NCI-H748 (cell line): Measurements from ENCODE around the gene DOCK11.
"Not testable (repeated sequence)": the region's sequence is repeated elsewhere in the genome, so short reads cannot be mapped to it uniquely, and the experiment has no call there.

Source experiments
- DNase-seq: peaks from one replicate; lab custom pipeline; 2025; ENCODE audit not compliant: unreplicated experiment; lab: John Stamatoyannopoulos, UW

DOCK11 gene

GRCh38 chrX:118682258-118683014 lies 186.8 kb downstream of the DOCK11 start:
- DNase-seq, result peak; percentile 90

DNA sequence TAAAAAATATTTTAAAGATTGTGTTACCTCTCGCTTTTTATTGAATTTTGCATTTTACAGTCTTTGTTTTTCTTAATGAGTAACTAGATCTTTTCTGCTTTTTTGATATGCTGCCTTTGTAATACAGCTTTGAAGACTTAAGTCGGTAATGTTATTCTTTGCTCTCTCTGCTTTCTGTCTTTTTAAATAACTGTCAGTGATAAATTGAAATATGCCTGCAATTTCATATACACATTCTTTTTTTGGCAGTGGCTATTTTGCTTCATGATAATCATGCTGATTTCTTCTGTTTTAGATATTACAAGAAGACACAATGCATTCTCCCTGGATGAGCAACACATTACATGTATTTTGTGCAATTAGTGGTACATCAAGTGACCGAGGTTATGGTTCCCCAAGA lies 189.8 kb downstream of the DOCK11 start:
- DNase-seq, result no peak

- no peak for DNase-seq
Measured at GRCh38 chrX:118688935-118689334, 193.3 kb downstream of the DOCK11 start.

DNA sequence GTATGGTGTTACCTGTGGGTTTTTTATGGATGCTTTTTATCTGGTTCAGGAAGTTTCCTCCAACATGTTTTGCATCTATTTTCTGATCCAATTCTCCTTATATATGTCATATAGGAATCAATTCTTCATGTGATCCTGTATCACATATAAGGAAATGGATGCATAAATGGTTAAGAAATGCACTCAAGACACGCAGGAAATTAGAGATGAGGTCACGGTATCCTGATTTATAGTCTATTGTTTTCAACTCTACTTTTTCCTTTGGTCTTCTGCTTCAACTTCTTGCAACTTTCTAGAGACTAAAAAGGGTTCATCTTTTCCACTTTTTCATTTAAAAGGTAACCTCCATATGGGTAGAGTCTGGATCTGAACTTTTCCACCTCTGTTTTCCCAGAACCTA lies 198.2 kb downstream of the DOCK11 start:
- no peak for DNase-seq

DNA sequence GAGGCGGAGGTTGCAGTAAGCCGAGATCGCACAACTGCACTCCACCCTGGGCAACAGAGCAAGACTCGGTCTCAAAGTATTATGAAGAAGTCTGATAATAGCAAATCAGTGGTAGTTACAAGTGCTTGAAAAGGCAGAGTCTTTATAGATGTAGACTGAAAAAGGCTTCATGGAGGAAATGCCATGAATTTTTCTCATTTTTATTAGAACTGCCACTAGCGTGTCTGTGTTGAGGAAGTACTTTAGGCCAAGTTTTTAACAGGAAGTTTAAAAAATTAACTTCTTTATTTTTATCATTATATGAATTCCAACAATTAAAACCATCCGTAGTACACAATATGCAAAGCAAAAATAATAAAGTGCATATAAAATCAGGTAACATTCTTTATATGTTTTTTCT lies 199.0 kb downstream of the DOCK11 start:
- DNase-seq, result no peak

DNA sequence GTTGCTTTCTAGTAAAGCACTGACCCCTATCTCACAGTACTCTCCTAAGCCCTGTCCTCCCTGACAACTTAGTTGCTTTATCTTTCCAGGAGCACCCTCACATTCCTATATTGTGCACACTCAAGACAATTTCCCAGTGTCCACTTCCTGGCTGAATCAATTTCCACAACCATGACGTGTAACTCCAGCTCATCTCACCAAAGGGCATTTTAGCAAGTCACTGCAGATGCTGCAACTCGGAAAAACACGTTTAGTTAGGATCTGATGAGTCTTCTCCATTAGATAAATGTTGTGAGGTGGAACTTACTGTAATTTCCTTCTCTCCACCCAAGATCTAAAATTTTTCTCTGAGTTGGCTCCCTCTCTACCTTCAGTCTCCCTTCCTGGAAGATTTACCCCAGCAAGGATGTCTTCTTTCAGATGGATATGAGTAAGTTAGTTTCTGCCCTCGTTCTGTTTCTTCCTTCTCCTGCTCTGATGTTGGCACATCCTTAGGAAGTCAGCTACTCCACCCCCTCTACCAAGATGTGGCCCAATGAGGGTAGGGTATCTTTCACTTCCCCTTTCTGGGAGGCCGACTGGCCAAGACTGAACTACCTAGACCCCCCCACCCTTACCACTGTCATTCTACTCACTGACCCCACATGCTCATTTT lies 203.0 kb downstream of the DOCK11 start:
- DNase-seq, result no peak

DNA sequence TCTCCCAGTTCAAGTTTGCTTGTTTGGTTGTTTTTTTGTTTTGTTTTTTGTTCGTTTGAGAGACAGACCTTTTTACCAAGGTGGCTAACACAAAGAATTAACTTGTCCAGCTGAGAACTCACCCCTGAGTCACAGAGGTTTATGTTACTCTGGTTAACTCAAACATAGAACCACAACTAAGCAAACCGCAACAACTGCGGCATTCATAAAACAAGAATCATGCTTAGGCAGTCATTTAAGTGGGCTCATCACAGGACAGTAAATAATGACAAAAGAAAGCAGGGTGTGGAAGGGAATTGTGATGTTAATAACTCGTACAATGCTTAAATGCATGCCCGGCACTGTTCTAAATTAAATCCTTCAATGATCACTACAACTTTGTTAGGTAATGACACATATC lies 207.1 kb downstream of the DOCK11 start:
- DNase-seq, result peak; percentile 34

DNA sequence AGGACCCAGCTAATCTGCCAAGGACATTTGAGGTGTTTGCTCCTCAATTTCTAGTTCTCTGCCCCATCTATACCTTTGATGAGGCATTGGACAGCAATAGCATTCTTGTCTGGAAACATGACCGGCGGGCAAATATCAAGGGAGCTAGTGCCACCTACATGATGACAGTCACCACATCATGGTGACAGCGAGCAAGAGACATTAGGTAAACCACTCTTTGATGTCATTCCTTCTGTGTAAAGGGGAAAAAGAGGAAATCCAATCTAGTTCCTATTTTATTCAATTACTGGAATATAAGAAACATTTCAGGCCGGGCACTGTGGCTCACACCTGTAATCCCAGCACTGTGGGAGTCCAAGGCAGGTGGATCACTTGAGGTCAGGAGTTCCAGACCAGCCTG lies 211.1 kb downstream of the DOCK11 start:
- DNase-seq, result no peak

DNA sequence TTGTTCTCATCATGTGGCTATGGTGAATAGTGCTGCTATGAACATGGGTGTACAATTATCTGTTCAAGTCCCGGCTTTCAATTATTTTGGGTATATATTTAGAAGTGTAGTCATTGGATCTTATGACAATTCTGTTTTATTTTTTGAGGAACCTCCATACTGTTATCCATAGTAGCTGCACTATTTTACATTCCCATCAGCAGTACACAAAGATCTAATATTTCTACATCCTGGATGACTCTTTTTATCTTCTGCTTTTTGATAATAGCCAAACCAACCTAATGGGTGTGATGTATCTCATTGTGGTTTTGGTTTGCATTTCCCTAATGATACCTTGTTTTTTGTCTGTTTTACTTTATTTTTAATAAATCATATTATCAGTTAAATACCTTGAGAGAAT lies 218.9 kb downstream of the DOCK11 start:
- DNase-seq, result no peak

DNA sequence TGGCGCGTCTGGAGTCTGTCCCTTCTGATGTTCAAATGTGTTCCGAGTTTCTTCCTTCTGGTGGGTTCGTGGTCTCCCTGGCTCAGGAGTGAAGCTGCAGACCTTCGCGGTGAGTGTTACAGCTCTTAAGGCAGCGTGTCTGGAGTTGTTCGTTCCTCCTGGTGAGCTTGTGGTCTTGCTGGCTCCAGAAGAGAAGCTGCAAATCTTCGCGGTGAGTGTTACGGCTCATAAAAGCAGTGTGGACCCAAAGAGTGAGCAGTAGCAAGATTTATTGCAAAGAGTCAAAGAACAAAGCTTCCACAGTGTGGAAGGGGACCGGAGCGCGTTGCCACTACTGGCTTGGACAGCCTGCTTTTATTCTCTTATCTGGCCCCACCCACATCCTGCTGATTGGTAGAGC lies 220.3 kb downstream of the DOCK11 start:
- DNase-seq, result not testable (repeated sequence)

- not testable (repeated sequence) for DNase-seq
Measured at GRCh38 chrX:118716833-118717232, 221.2 kb downstream of the DOCK11 start.

DNA sequence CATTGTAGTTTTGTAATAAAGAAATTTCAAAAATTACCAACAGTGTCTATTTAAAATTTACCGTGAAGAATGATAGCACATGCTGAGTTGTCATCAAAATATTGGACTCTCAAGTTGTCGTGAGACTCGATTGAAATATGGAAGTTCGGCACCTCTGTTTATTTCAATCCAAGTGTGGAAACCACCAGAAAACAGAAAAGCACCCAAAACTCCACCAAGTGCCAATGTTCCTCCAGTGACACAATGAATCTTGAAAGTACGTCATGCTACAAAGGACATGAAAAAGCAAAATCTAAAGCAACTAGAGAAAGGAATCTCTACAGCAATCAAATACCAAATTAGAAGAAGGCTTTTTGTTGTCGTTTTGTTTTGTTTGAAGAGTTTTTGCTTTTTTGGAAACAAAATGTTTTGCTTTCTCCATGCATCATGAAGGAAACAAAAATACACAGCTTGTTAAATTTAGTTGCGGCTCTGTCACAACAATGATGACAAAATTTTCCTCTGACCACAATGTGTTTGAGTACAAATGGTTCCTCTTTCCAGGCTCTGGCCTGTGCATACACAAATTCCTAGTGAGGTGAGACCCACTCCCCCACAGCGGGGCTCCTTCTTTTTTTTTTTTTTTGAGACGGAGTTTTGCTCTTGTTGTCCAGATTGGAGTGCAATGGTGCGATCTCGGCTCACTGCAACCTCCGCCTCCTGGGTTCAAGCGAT lies 222.2 kb downstream of the DOCK11 start:
- no peak for DNase-seq

DNA sequence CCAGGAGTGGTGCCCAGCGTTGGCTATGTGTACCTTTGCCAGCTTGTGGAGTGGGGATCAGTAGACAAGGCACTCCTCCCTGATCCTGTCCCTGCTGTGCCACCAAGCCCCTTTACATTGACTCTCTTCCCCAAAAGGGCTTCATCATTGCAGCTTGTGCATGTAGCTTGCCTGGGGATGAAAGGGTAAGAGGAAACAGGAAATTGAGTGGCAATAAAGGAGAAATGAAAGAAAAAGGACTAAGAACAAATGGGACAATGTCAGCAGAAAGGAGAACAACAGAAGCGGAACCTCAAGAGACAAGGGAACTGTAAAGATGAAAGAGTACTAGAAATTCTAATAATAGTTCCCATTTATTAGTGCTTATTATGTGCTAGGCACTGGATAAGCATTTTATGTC lies 223.1 kb downstream of the DOCK11 start:
- no peak for DNase-seq

- no peak for DNase-seq
Measured at GRCh38 chrX:118720058-118720707, 224.6 kb downstream of the DOCK11 start.

- no peak for DNase-seq
Measured at GRCh38 chrX:118723376-118723775, 227.8 kb downstream of the DOCK11 start.

- no peak for DNase-seq
Measured at GRCh38 chrX:118724365-118724764, 228.8 kb downstream of the DOCK11 start.

DNA sequence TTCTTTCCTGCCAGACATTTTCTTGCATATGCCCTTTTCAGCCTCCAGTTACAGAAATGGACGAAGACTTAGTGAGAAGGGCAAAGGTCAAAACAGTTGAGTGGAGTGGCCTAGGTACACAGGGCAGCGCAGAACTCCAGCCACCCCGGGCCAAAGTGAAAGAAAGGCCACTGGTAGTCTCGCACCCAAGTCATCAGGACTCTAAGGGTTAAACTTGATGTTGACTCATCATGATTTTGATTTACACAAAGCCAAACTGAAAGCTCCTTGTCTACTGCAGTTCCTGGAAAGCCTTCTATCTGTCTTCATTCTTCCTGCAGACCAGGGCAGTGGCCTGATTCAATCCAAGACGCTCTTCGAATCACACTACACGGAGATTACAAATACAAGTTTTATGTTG lies 229.2 kb downstream of the DOCK11 start:
- no peak for DNase-seq

DNA sequence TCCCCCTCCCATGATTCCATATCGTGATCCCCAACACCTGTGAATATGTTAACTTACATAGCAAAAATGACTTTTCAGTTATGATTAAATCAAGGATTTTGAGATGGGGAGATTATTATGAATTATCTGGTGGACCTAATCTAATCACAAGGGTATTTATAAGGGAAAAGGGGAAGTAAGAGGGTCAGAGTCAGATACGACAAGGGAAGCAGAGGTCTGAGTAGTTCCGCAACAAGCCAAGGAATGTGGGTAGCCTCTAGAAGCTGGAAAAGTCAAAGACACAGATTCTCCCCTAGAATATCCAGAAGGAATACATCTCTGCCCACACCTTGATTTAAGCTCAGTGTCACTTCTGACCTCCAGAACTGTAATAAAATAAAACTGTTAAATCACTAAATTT lies 230.8 kb downstream of the DOCK11 start:
- no peak for DNase-seq

DNA sequence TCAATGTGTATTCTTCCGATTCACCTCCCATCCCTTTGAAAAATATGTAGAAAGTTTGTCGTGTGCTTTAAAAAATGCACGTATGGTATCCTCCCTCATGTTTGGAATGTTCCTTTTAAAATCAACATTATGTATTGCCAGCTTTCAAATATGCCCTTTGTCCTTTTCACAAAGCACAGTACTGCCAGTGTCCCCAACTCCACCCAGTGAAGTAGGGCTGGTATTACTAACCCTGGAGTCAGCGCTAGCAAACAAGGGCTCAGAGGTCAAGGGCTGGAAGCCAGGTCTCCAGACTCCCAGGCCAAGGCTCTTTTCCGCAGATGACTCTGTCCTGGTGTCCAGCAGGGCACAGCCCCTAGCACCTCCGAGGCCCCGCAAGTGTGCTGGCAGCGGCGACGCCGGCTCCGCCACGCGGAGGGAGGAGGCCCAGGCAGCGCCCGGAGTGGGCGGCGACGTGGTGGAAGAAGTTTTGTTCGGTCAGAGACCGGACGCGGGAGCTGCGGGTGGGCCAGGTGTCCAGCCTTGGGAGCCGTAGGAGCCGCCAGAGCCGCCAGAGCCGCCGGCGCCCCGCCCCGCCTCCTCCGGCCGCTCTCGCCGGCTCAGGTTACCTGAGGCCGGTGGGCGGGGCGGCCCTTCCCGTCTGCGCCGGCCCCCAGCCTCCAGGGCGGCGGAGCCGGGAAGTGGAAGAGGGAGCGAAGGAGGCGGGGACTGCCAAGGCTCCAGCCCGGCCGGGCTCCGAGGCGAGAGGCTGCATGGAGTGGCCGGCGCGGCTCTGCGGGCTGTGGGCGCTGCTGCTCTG lies 231.5 kb downstream of the DOCK11 start, which contains the start of gene IL13RA1:
Gene IL13RA1, plus strand, starts transcription at position 720 of the 799 bp plus-strand sequence. Its CDS starts 33 bp downstream, at position 753.
- peak; percentile 97 for DNase-seq

DNA sequence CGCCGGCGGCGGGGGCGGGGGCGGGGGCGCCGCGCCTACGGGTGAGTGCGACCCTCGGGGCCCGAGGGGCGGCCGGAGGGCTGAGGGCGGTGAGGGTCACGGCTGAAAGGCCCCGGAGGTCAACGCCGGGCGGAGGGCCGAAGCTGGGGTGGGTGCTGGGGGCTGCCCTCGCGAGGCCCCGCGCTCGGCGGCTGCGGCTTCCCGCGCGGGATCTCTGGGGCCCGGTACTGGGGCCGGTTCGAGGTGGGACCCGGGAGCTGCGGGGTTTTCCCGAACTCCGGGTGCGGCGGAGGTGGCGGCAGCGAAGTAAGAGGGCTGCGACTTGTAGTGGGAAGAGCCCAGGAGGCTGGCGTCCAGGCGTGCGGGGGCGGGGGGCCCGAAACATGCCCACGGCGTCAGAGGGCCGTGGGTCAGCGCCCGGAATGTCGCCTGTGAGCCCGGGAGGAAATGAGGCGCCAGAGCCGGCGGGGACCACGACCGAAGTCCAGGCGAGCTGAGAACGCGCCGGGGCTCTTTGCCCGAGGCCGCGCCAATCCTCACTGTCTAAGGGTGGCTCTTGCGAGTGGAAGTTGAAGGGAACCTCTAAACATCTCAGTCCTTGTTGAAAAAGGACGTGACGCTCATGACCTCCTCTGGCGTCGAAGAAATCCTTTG lies 232.2 kb downstream of the DOCK11 start:
- peak; percentile 61 for DNase-seq
